Astrocyte (in vitro differentiated cells and primary cell): ENCODE data around the gene MRPL53. TPM values are rescaled to one million over a fixed set of nuclear protein-coding genes. Genes with fewer than 3 reads are reported as not detected.

ENCODE experiments used
- DNase-seq: peaks from one replicate; pipeline ENCODE4 v3.0.0-alpha.2; 2010; ENCODE audit warnings: low read depth
- FAIRE-seq: peaks from 2 replicates; lab custom pipeline; 2011; peaks lifted over from hg19 to GRCh38; lab: Jason Lieb, UNC
- H2AFZ ChIP-seq: 2 replicates; pipeline ENCODE4 v1.6.0; 2012; ENCODE audit warnings: low read depth, low read length, inconsistent platforms
- H3K27ac ChIP-seq: 2 replicates; pipeline ENCODE4 v1.5.1; 2011; ENCODE audit warnings: low read depth, low read length, inconsistent platforms
- H3K27me3 ChIP-seq: 2 replicates; pipeline ENCODE4 v1.6.0; 2011; ENCODE audit warnings: low read length, inconsistent platforms; ENCODE audit not compliant: insufficient read depth
- H3K36me3 ChIP-seq: 2 replicates; pipeline ENCODE4 v1.5.1; 2011; ENCODE audit warnings: low read length, inconsistent platforms; ENCODE audit not compliant: insufficient read depth
- H3K4me1 ChIP-seq: 2 replicates; pipeline ENCODE4 v1.5.1; 2011; ENCODE audit warnings: low read length, inconsistent platforms; ENCODE audit not compliant: insufficient read depth
- H3K4me2 ChIP-seq: 2 replicates; pipeline ENCODE4 v1.6.0; 2012; ENCODE audit warnings: low read length, inconsistent platforms
- H3K4me3 ChIP-seq: 2 replicates; pipeline ENCODE4 v1.5.1; 2011; ENCODE audit warnings: low read depth, mild to moderate bottlenecking, low read length, inconsistent platforms; ENCODE audit not compliant: insufficient read depth
- H3K79me2 ChIP-seq: 2 replicates; pipeline ENCODE4 v1.6.0; 2012; ENCODE audit warnings: mild to moderate bottlenecking, low read length, inconsistent platforms; ENCODE audit not compliant: insufficient read depth
- H3K9ac ChIP-seq: 2 replicates; pipeline ENCODE4 v1.6.0; 2012; ENCODE audit warnings: mild to moderate bottlenecking, low read length, inconsistent platforms
- H3K9me3 ChIP-seq: 2 replicates; pipeline ENCODE4 v1.5.1; 2012; ENCODE audit warnings: low read depth, mild to moderate bottlenecking, low read length, inconsistent platforms; ENCODE audit not compliant: insufficient read depth
- H4K20me1 ChIP-seq: 2 replicates; pipeline ENCODE4 v1.6.0; 2012; ENCODE audit warnings: low read length, inconsistent platforms; ENCODE audit not compliant: insufficient read depth
- H3K27ac Mint-ChIP-seq: one replicate; pipeline ENCODE4 v1.8.0; 2021; ENCODE audit warnings: mild to moderate bottlenecking, mixed read lengths; ENCODE audit not compliant: unreplicated experiment
- H3K27me3 Mint-ChIP-seq: one replicate; pipeline ENCODE4 v1.8.0; 2021; ENCODE audit warnings: low read depth, mixed read lengths; ENCODE audit not compliant: unreplicated experiment
- H3K36me3 Mint-ChIP-seq: one replicate; pipeline ENCODE4 v1.8.0; 2021; ENCODE audit warnings: low read depth, mixed read lengths; ENCODE audit not compliant: unreplicated experiment
- H3K4me1 Mint-ChIP-seq: one replicate; pipeline ENCODE4 v1.8.0; 2021; ENCODE audit warnings: low read depth, mixed read lengths; ENCODE audit not compliant: unreplicated experiment
- H3K4me3 Mint-ChIP-seq: one replicate; pipeline ENCODE4 v1.8.0; 2021; ENCODE audit warnings: mild to moderate bottlenecking, moderate library complexity, mixed read lengths; ENCODE audit not compliant: unreplicated experiment
- H3K9me3 Mint-ChIP-seq: one replicate; pipeline ENCODE4 v1.8.0; 2021; ENCODE audit warnings: mild to moderate bottlenecking, mixed read lengths; ENCODE audit not compliant: unreplicated experiment
- EZH2 ChIP-seq: IDR thresholded peaks from 2 replicates; pipeline ENCODE4 v1.6.1; 2012; ENCODE audit warnings: mild to moderate bottlenecking, low read length, inconsistent platforms; ENCODE audit not compliant: insufficient read depth
- total RNA-seq: library from RNA; stranded (reverse); gene quantifications from 2 replicates; pipeline ENCODE4 v1.2.1, GENCODE V29; 2021
- TF ChIP-seq, protein P1 (sequence below): IDR thresholded peaks from 2 replicates; pipeline ENCODE4 v1.5.1; 2011; ENCODE audit warnings: low read depth, mild to moderate bottlenecking, inconsistent platforms, low read length, moderate library complexity; ENCODE audit not compliant: insufficient read depth

MRPL53 gene
- total RNA-seq, 1 donor from 2014 or later: 50.6 TPM

DNA sequence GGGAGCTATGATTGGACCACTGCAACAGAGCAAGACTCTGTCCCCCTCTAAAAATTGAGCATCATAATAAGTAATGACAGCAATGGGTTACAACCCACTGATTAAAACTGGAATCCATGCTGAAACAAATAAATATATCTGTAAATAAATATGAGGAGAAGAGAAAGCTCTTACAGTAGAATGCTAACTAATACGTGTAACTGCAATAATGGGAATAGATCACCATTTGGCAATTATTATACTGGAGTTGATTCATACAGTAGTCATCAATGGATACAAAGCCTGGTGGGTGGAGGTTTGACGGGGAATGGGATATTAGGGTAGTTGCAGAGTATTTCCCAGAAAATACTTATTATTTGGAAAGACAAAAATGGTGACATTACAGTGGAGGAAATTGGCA, 23.7 kb downstream of the MRPL53 start:
- Histone ChIP-seq H3K36me3 (no peaks in the 10 kb centered on the region), H3K79me2 (no peaks in the 10 kb centered on the region), H3K4me2 (no peak overlapping the region), H3K9me3 (no peaks in the 10 kb centered on the region), H3K4me3 (no peak overlapping the region), H4K20me1 (no peaks in the 10 kb centered on the region), H3K27me3 (peaks cover 3% of the 10 kb centered on the region), H3K9ac (no peak overlapping the region), H2AFZ (no peak overlapping the region), H3K27ac (no peak overlapping the region), H3K4me1 (peaks cover 12% of the 10 kb centered on the region)
- FAIRE-seq: no peak
- H3K27ac Mint-ChIP-seq: no peak overlapping the region
- H3K27me3 Mint-ChIP-seq: peaks cover 4% of the 10 kb centered on the region
- no peak for DNase-seq
- H3K4me3 Mint-ChIP-seq: no peak overlapping the region
- no peaks in the 10 kb centered on the region for H3K36me3 Mint-ChIP-seq
- H3K4me1 Mint-ChIP-seq: peaks cover 12% of the 10 kb centered on the region
- TF ChIP-seq EZH2: no peak
- TF ChIP-seq, protein P1, sequence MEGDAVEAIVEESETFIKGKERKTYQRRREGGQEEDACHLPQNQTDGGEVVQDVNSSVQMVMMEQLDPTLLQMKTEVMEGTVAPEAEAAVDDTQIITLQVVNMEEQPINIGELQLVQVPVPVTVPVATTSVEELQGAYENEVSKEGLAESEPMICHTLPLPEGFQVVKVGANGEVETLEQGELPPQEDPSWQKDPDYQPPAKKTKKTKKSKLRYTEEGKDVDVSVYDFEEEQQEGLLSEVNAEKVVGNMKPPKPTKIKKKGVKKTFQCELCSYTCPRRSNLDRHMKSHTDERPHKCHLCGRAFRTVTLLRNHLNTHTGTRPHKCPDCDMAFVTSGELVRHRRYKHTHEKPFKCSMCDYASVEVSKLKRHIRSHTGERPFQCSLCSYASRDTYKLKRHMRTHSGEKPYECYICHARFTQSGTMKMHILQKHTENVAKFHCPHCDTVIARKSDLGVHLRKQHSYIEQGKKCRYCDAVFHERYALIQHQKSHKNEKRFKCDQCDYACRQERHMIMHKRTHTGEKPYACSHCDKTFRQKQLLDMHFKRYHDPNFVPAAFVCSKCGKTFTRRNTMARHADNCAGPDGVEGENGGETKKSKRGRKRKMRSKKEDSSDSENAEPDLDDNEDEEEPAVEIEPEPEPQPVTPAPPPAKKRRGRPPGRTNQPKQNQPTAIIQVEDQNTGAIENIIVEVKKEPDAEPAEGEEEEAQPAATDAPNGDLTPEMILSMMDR: no peak
- no peaks in the 10 kb centered on the region for H3K9me3 Mint-ChIP-seq

DNA sequence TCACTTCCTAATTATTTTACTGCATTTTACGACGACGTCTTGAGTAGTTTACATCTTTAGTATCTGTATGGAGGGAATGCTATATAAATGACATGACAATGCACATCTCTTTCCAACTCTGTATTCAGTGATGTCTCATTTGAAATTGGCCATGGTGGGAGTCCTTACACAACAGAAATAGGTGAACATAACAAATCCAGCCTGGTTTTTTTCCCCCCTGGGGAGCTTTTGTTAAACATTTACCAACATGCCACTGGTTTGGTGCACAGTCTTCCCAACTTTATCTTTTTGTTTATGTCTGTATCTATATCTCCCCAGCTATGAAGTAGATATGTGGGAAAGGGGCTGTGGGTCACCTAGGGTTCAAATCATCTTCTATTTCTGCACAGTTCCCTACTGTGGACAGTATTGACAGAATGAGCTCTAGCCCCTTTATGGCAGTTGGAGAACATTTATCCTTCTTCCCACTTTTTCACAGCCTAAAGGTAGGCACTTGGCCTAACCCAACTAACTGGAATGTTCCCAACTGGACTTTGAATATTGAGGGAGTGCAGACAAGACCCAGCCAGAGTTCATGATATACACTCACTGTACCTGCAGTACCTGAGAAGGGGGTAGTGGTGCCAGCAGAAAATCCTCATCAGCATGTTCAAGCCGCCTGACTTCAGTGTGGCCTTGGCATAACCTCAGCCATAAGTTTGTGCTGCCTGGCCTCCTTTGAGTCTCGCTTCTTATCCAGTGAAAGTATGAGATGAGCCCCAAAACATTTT, 25.1 kb downstream of the MRPL53 start:
- peaks cover 14% of the 10 kb centered on the region for H3K4me1 ChIP-seq
- Mint-ChIP-seq H3K9me3 (no peaks in the 10 kb centered on the region), H3K4me1 (peaks cover 12% of the 10 kb centered on the region), H3K27me3 (no peaks in the 10 kb centered on the region), H3K27ac (no peak overlapping the region), H3K4me3 (no peak overlapping the region), H3K36me3 (no peaks in the 10 kb centered on the region)
- FAIRE-seq: no peak
- H2AFZ ChIP-seq: no peak overlapping the region
- H4K20me1 ChIP-seq: no peaks in the 10 kb centered on the region
- TF ChIP-seq, protein P1: no peak
- TF ChIP-seq EZH2: no peak
- peaks cover 3% of the 10 kb centered on the region for H3K27me3 ChIP-seq
- H3K9me3 ChIP-seq: no peaks in the 10 kb centered on the region
- H3K9ac ChIP-seq: no peak overlapping the region
- no peak overlapping the region for H3K4me2 ChIP-seq
- no peak overlapping the region for H3K27ac ChIP-seq
- no peak for DNase-seq
- no peak overlapping the region for H3K4me3 ChIP-seq
- H3K36me3 ChIP-seq: no peaks in the 10 kb centered on the region
- no peaks in the 10 kb centered on the region for H3K79me2 ChIP-seq
